Measurements from ENCODE around the gene FHL1.
A peak's percentile ranks its signal among the peaks of the same experiment; 100 is the strongest.

Gene FHL1

GRCh38 chrX:136250191-136251040, 103.1 kb downstream of the FHL1 start:
- TF ChIP-seq CTCF (IDR thresholded peaks at IDR 0.05; ENCODE audit: control insufficient read depth, insufficient read depth, low read depth, low read length, missing control alignments) = no peak
- peak overlapping the region; percentile 59 for H3K4me3 ChIP-seq (ENCODE audit: control insufficient read depth, low read depth, low read length)
- DNase-seq (ENCODE audit: low read depth) = no peak

- peak within 1 kb of the TSS; percentile 59 for H3K4me3 ChIP-seq (ENCODE audit: control insufficient read depth, low read depth, low read length)
- TF ChIP-seq CTCF (IDR thresholded peaks at IDR 0.05; ENCODE audit: control insufficient read depth, insufficient read depth, low read depth, low read length, missing control alignments) = no peak
- no peak for DNase-seq (ENCODE audit: low read depth)
These were observed 104.0 kb downstream of the FHL1 start, which contains the start of gene MAP7D3 for GRCh38 chrX:136251041-136251991. Gene MAP7D3 (minus strand): TSS chrX:136251400. CDS start chrX:136251358, 42 bp downstream.

- DNase-seq (ENCODE audit: low read depth) = no peak
- H3K4me3 ChIP-seq (ENCODE audit: control insufficient read depth, low read depth, low read length) = no peak overlapping the region
- TF ChIP-seq CTCF (IDR thresholded peaks at IDR 0.05; ENCODE audit: control insufficient read depth, insufficient read depth, low read depth, low read length, missing control alignments) = no peak
These were observed 108.2 kb downstream of the FHL1 start for GRCh38 chrX:136255541-136255940.

- TF ChIP-seq CTCF (IDR thresholded peaks at IDR 0.05; ENCODE audit: control insufficient read depth, insufficient read depth, low read depth, low read length, missing control alignments) = no peak
- DNase-seq (ENCODE audit: low read depth) = no peak
- no peak overlapping the region for H3K4me3 ChIP-seq (ENCODE audit: control insufficient read depth, low read depth, low read length)
These were observed 108.7 kb downstream of the FHL1 start for GRCh38 chrX:136256026-136256425.

GRCh38 chrX:136258951-136259350, 111.6 kb downstream of the FHL1 start:
- no peak overlapping the region for H3K4me3 ChIP-seq (ENCODE audit: control insufficient read depth, low read depth, low read length)
- no peak for TF ChIP-seq CTCF (IDR thresholded peaks at IDR 0.05; ENCODE audit: control insufficient read depth, insufficient read depth, low read depth, low read length, missing control alignments)
- no peak for DNase-seq (ENCODE audit: low read depth)

- TF ChIP-seq CTCF (IDR thresholded peaks at IDR 0.05; ENCODE audit: control insufficient read depth, insufficient read depth, low read depth, low read length, missing control alignments) = no peak
- no peak for DNase-seq (ENCODE audit: low read depth)
- no peak overlapping the region for H3K4me3 ChIP-seq (ENCODE audit: control insufficient read depth, low read depth, low read length)
These were observed 112.2 kb downstream of the FHL1 start for GRCh38 chrX:136259543-136259942.

All from AG09309 (cell line).